IMR-90 (cell line): ENCODE measurements around the gene LIPM.

Source experiments
- CEBPB ChIP-seq: IDR thresholded peaks from 2 replicates; pipeline ENCODE4 v1.6.1; 2012; ENCODE audit warnings: low read depth, low read length, improper control_type of control experiment
- CTCF ChIP-seq: conservative IDR thresholded peaks from 2 replicates; pipeline ENCODE4 v1.5.1; 2012; ENCODE audit warnings: mild to moderate bottlenecking, low read depth, low read length, improper control_type of control experiment
- ELK1 ChIP-seq: fragments of 150-350 bp; IDR thresholded peaks from 2 replicates; pipeline ENCODE4 v1.6.1; 2016; ENCODE audit warnings: low read depth, mild to moderate bottlenecking, low read length, moderate library complexity, borderline replicate concordance
- MAFK ChIP-seq: IDR thresholded peaks from 2 replicates; pipeline ENCODE4 v1.6.1; 2012; ENCODE audit warnings: low read depth, low read length, improper control_type of control experiment
- POLR2A ChIP-seq: IDR thresholded peaks from 2 replicates; pipeline ENCODE4 v1.6.1; 2012; ENCODE audit warnings: mild to moderate bottlenecking, low read depth, low read length
- RAD21 ChIP-seq: IDR thresholded peaks from 2 replicates; pipeline ENCODE4 v1.6.1; 2012; ENCODE audit warnings: low read length, improper control_type of control experiment
- RFX5 ChIP-seq: IDR thresholded peaks from 2 replicates; pipeline ENCODE4 v1.8.0; 2012; ENCODE audit warnings: low read depth, mild to moderate bottlenecking, low read length, moderate library complexity
- SMC3 ChIP-seq: fragments of 150-350 bp; IDR thresholded peaks from 2 replicates; pipeline ENCODE4 v1.6.1; 2016; ENCODE audit warnings: low read depth, mild to moderate bottlenecking, antibody characterized with exemption, low read length, moderate library complexity

DNA sequence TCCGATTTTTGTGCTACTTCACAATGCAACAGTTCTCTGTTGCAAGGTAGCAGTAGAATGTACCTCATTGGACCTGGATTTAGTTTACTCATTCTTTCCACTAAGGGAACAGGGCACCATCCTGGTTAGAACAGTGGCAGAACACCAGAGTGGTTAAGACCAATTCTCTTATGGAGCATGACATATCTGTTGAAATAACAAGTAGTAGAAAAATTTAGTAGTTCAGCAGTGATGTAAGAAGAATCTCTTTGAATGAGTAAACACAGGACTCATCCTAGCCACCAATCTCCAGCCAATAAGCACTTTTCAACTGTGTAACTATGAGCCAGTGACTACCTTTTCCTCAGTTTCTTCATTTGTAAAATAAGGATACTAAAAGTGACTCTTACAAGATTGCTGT lies 46.7 kb downstream of the LIPM start:
- no peak for TF ChIP-seq CTCF
- TF ChIP-seq POLR2A = no peak
- TF ChIP-seq RAD21 = no peak
- no peak for TF ChIP-seq SMC3
- 0 out of 2 replicates have a peak, but pooled peaks have one; percentile 49 for TF ChIP-seq CEBPB
- no peak for TF ChIP-seq ELK1
- no peak for TF ChIP-seq MAFK
- no peak for TF ChIP-seq RFX5
